KG1 (cell line): ENCODE results near the gene FAM117B.
A peak's percentile ranks its signal among the peaks of the same experiment; 100 is the strongest.

ENCODE experiments used
- DNase-seq: peaks from one replicate; lab custom pipeline; 2025; lab: John Stamatoyannopoulos, UW

Gene FAM117B

GRCh38 chr2:202634556-202635427 lies at the start of gene FAM117B:
TSS of gene FAM117B (plus strand) at chr2:202634969. CDS start at chr2:202635188, 219 bp downstream.
- DNase-seq = peak; percentile 96

GRCh38 chr2:202588647-202589581 lies 45.9 kb upstream of the FAM117B start:
- peak; percentile 58 for DNase-seq

- DNase-seq = no peak
Observed at GRCh38 chr2:202589582-202589949, 45.2 kb upstream of the FAM117B start.

GRCh38 chr2:202592566-202592965 lies 42.2 kb upstream of the FAM117B start:
- no peak for DNase-seq

GRCh38 chr2:202599105-202599504 lies 35.7 kb upstream of the FAM117B start:
- no peak for DNase-seq

GRCh38 chr2:202599911-202600310 lies 34.9 kb upstream of the FAM117B start:
- no peak for DNase-seq

GRCh38 chr2:202604699-202605098 lies 30.1 kb upstream of the FAM117B start:
- DNase-seq = no peak

- DNase-seq = no peak
Observed at GRCh38 chr2:202605174-202605573, 29.6 kb upstream of the FAM117B start.

- no peak for DNase-seq
Observed at GRCh38 chr2:202608142-202608852, 26.5 kb upstream of the FAM117B start.

- no peak for DNase-seq
Observed at GRCh38 chr2:202609381-202610145, 25.2 kb upstream of the FAM117B start.

- no peak for DNase-seq
Observed at GRCh38 chr2:202610380-202610779, 24.4 kb upstream of the FAM117B start.

- DNase-seq = no peak
Observed at GRCh38 chr2:202612145-202612544, 22.6 kb upstream of the FAM117B start.

- DNase-seq = no peak
Observed at GRCh38 chr2:202613479-202613878, 21.3 kb upstream of the FAM117B start.

- DNase-seq = no peak
Observed at GRCh38 chr2:202624133-202624532, 10.6 kb upstream of the FAM117B start.

- no peak for DNase-seq
Observed at GRCh38 chr2:202627042-202627441, 7.7 kb upstream of the FAM117B start.

GRCh38 chr2:202628646-202629198 lies 6.0 kb upstream of the FAM117B start:
- DNase-seq = no peak

- DNase-seq = no peak
Observed at GRCh38 chr2:202632682-202633290, 2.0 kb upstream of the FAM117B start.

- DNase-seq = no peak
Observed at GRCh38 chr2:202633470-202633869, 1.3 kb upstream of the FAM117B start.

GRCh38 chr2:202635428-202636212 lies 851 bp downstream of the FAM117B start:
- peak; percentile 89 for DNase-seq

- no peak for DNase-seq
Observed at GRCh38 chr2:202636213-202636513, 1.4 kb downstream of the FAM117B start.
